Testis (tissue), 2 donors: Measurements from ENCODE around the gene TMEM63A.

ENCODE experiments used
- POLR2A ChIP-seq: fragments of 450-650 bp; IDR thresholded peaks from one replicate; pipeline ENCODE4 v1.6.1; 2017; ENCODE audit warnings: antibody characterized with exemption, mild to moderate bottlenecking, moderate library complexity
- TF ChIP-seq, protein P1 (sequence below), 3 experiments: fragments of 450-650 bp in 2 of 3; fragments of 200-600 bp in 1 of 3; sonication (generic) in 1 of 3; IDR thresholded peaks; one replicate each; pipeline ENCODE4 v1.5.1; 2016 to 2019; ENCODE audit warnings: antibody characterized with exemption in 3 of 3, mild to moderate bottlenecking in 2 of 3, moderate library complexity in 1 of 3

- no peak for TF ChIP-seq POLR2A
- TF ChIP-seq, protein P1, sequence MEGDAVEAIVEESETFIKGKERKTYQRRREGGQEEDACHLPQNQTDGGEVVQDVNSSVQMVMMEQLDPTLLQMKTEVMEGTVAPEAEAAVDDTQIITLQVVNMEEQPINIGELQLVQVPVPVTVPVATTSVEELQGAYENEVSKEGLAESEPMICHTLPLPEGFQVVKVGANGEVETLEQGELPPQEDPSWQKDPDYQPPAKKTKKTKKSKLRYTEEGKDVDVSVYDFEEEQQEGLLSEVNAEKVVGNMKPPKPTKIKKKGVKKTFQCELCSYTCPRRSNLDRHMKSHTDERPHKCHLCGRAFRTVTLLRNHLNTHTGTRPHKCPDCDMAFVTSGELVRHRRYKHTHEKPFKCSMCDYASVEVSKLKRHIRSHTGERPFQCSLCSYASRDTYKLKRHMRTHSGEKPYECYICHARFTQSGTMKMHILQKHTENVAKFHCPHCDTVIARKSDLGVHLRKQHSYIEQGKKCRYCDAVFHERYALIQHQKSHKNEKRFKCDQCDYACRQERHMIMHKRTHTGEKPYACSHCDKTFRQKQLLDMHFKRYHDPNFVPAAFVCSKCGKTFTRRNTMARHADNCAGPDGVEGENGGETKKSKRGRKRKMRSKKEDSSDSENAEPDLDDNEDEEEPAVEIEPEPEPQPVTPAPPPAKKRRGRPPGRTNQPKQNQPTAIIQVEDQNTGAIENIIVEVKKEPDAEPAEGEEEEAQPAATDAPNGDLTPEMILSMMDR (IDR thresholded peaks at IDR 0.05) = no peak
These were observed 23.0 kb downstream of the TMEM63A start for GRCh38 chr1:225859151-225859550.
